GM21723 (cell line): ENCODE data around the gene C1QTNF3.
"Not testable (repeated sequence)": the region's sequence is repeated elsewhere in the genome, so short reads cannot be mapped to it uniquely, and the experiment has no call there.

Source experiments
- ATAC-seq: cut with Tn5 transposase; IDR thresholded peaks from one replicate; pipeline ENCODE4 v1.9.1; 2021; ENCODE audit warnings: mild to moderate bottlenecking, moderate library complexity; ENCODE audit not compliant: unreplicated experiment

The C1QTNF3 gene

GRCh38 chr5:34053133-34053532 lies 10.1 kb upstream of the C1QTNF3 start:
- ATAC-seq, result no peak

GRCh38 chr5:34051374-34051980 lies 8.5 kb upstream of the C1QTNF3 start:
- no peak for ATAC-seq

GRCh38 chr5:34047774-34048572 lies 5.0 kb upstream of the C1QTNF3 start:
- ATAC-seq, result no peak

- ATAC-seq, result no peak
These were observed 4.1 kb upstream of the C1QTNF3 start for GRCh38 chr5:34047143-34047542.

GRCh38 chr5:34045996-34046395 lies 3.0 kb upstream of the C1QTNF3 start:
- ATAC-seq, result no peak

- no peak for ATAC-seq
These were observed 2.0 kb upstream of the C1QTNF3 start for GRCh38 chr5:34045023-34045422.

GRCh38 chr5:34042321-34042720 lies 692 bp downstream of the C1QTNF3 start:
- no peak for ATAC-seq

GRCh38 chr5:34041247-34041972 lies 1.6 kb downstream of the C1QTNF3 start:
- ATAC-seq, result no peak

- ATAC-seq, result no peak
These were observed 2.5 kb downstream of the C1QTNF3 start for GRCh38 chr5:34040472-34040871.

- ATAC-seq, result no peak
These were observed 3.4 kb downstream of the C1QTNF3 start for GRCh38 chr5:34039398-34040157.

GRCh38 chr5:34038838-34039237 lies 4.2 kb downstream of the C1QTNF3 start:
- no peak for ATAC-seq

GRCh38 chr5:34038390-34038789 lies 4.6 kb downstream of the C1QTNF3 start:
- no peak for ATAC-seq

GRCh38 chr5:34037726-34038125 lies 5.3 kb downstream of the C1QTNF3 start:
- ATAC-seq, result no peak

GRCh38 chr5:34035756-34036155 lies 7.3 kb downstream of the C1QTNF3 start:
- ATAC-seq, result no peak

GRCh38 chr5:34034534-34035327 lies 8.3 kb downstream of the C1QTNF3 start:
- ATAC-seq, result no peak

GRCh38 chr5:34031966-34032365 lies 11.0 kb downstream of the C1QTNF3 start:
- no peak for ATAC-seq

- ATAC-seq, result no peak
These were observed 11.9 kb downstream of the C1QTNF3 start for GRCh38 chr5:34031117-34031516.

- not testable (repeated sequence) for ATAC-seq
These were observed 12.4 kb downstream of the C1QTNF3 start for GRCh38 chr5:34030585-34030984.

GRCh38 chr5:34030048-34030447 lies 13.0 kb downstream of the C1QTNF3 start:
- ATAC-seq, result no peak

GRCh38 chr5:34028349-34028748 lies 14.7 kb downstream of the C1QTNF3 start:
- ATAC-seq, result no peak
